Natural killer cell (primary cell): ENCODE data around the gene GLYR1. TPM values are rescaled to one million over a fixed set of nuclear protein-coding genes. Genes with fewer than 3 reads are reported as not detected.
"Not testable (repeated sequence)": the region's sequence is repeated elsewhere in the genome, so short reads cannot be mapped to it uniquely, and the experiment has no call there.

Experiments
- ATAC-seq, 3 donors: fragments of 150-1000 bp in 2 of 3; fragments of 200-7000 bp in 1 of 3; cut with Tn5 transposase; 1 replicate in 1 of 3; 2 replicates in 2 of 3; pipeline ENCODE4 v1.10.0; 2021; ENCODE audit warnings: mild to moderate bottlenecking in 2 of 3, moderate library complexity in 2 of 3
- DNase-seq, 2 donors: peaks; one replicate each; pipeline versions ENCODE4 v3.0.0 to v3.0.0-alpha.2; 2013 to 2021; ENCODE audit warnings: mixed read lengths in 1 of 2
- H3K27ac ChIP-seq: one replicate; pipeline ENCODE4 v1.5.1; 2013; ENCODE audit warnings: mild to moderate bottlenecking, low read length
- H3K27me3 ChIP-seq: one replicate; pipeline ENCODE4 v1.6.1; 2013; ENCODE audit warnings: low read length; ENCODE audit not compliant: control insufficient read depth, insufficient read depth
- H3K36me3 ChIP-seq: one replicate; pipeline ENCODE4 v1.6.1; 2013; ENCODE audit warnings: low read length; ENCODE audit not compliant: control insufficient read depth, insufficient read depth
- H3K4me1 ChIP-seq: one replicate; pipeline ENCODE4 v1.6.1; 2013; ENCODE audit warnings: low read length; ENCODE audit not compliant: control insufficient read depth, insufficient read depth
- H3K4me3 ChIP-seq: one replicate; pipeline ENCODE4 v1.5.1; 2013; ENCODE audit warnings: low read length
- H3K9me3 ChIP-seq: one replicate; pipeline ENCODE4 v1.6.1; 2013; ENCODE audit warnings: low read length; ENCODE audit not compliant: control insufficient read depth, insufficient read depth
- H3K27ac Mint-ChIP-seq, 2 donors: one replicate each; pipeline ENCODE4 v1.8.0; 2022; ENCODE audit warnings: mild to moderate bottlenecking in 2 of 2, mixed read lengths in 2 of 2, moderate library complexity in 1 of 2
- H3K27me3 Mint-ChIP-seq, 2 donors: one replicate each; pipeline ENCODE4 v1.8.0; 2022; ENCODE audit warnings: low read depth in 2 of 2, mixed read lengths in 2 of 2
- H3K36me3 Mint-ChIP-seq: one replicate; pipeline ENCODE4 v1.8.0; 2022; ENCODE audit warnings: mixed read lengths
- H3K4me1 Mint-ChIP-seq, 2 donors: one replicate each; pipeline ENCODE4 v1.8.0; 2022; ENCODE audit warnings: mixed read lengths in 2 of 2
- H3K4me3 Mint-ChIP-seq: one replicate; pipeline ENCODE4 v1.8.0; 2022; ENCODE audit warnings: mild to moderate bottlenecking, moderate library complexity, mixed read lengths
- H3K9me3 Mint-ChIP-seq, 2 donors: one replicate each; pipeline ENCODE4 v1.8.0; 2022; ENCODE audit warnings: mixed read lengths in 2 of 2
- CTCF ChIP-seq: fragments of 200-600 bp; IDR thresholded peaks from one replicate; pipeline ENCODE4 v1.8.0; 2022; ENCODE audit warnings: antibody characterized with exemption
- WGBS: methylation state at CpG from one replicate; pipeline ENCODE4 v1.1.7; 2013; ENCODE audit warnings: missing lambda C conversion rate; ENCODE audit not compliant: insufficient coverage; 5-methylcytosine and 5-hydroxymethylcytosine counted together
- intact Hi-C: fragments of 100-400 bp; cut with micrococcal nuclease; formaldehyde crosslinking; loops from one replicate; pipeline ENCODE4 v1.14.2; 2022
- total RNA-seq, 4 donors: library from RNA; stranded (reverse); fragments of 120-200 nt in 1 of 4; gene quantifications; one replicate each; pipeline versions ENCODE4 v1.2.3 to v1.2.4, GENCODE V29; 2013 to 2022

The GLYR1 gene
- total RNA-seq, 3 donors from 2014 or later (not counting 1 experiment from before 2014, with no cell fraction given) = 112 to 129 (median 125) TPM

GRCh38 chr16:4787068-4787467, 60.0 kb downstream of the GLYR1 start:
- H3K27ac Mint-ChIP-seq = no peak overlapping the region
- no peak for TF ChIP-seq CTCF
- H3K27me3 ChIP-seq = no peaks in the 10 kb centered on the region
- H3K27ac ChIP-seq = no peak overlapping the region
- ATAC-seq (no peak), DNase-seq (no peak)
- no peaks in the 10 kb centered on the region for H3K36me3 ChIP-seq
- H3K4me1 ChIP-seq = no peaks in the 10 kb centered on the region
- intact Hi-C loops = no loop called here
- no peak overlapping the region for H3K4me3 ChIP-seq
- H3K9me3 ChIP-seq = no peaks in the 10 kb centered on the region
- no peaks in the 10 kb centered on the region for H3K4me1 Mint-ChIP-seq
- 89% methylated on average over 8 of the region's 8 CpGs for WGBS
- no peaks in the 10 kb centered on the region for H3K36me3 Mint-ChIP-seq
- H3K9me3 Mint-ChIP-seq = no peaks in the 10 kb centered on the region
- H3K4me3 Mint-ChIP-seq = no peak overlapping the region
- peaks cover 0 to 5% of the 10 kb centered on the region in 2 donors for H3K27me3 Mint-ChIP-seq

- no peaks in the 10 kb centered on the region for H3K9me3 Mint-ChIP-seq
- no peaks in the 10 kb centered on the region for H3K9me3 ChIP-seq
- no peak overlapping the region for H3K27ac Mint-ChIP-seq
- H3K4me1 Mint-ChIP-seq = no peaks in the 10 kb centered on the region
- H3K4me3 ChIP-seq = no peak overlapping the region
- no peak overlapping the region for H3K4me3 Mint-ChIP-seq
- H3K36me3 Mint-ChIP-seq = no peaks in the 10 kb centered on the region
- no peaks in the 10 kb centered on the region for H3K4me1 ChIP-seq
- TF ChIP-seq CTCF = no peak
- no peak overlapping the region for H3K27ac ChIP-seq
- H3K27me3 ChIP-seq = no peaks in the 10 kb centered on the region
- no peaks in the 10 kb centered on the region for H3K36me3 ChIP-seq
- DNase-seq (no peak), ATAC-seq (no peak)
- intact Hi-C loops = no loop called here
- WGBS = 91% methylated on average over 12 of the region's 23 CpGs
- peaks cover 0 to 3% of the 10 kb centered on the region in 2 donors for H3K27me3 Mint-ChIP-seq
These were observed 61.2 kb downstream of the GLYR1 start for GRCh38 chr16:4785758-4786433.

GRCh38 chr16:4784444-4784987, 62.6 kb downstream of the GLYR1 start:
- H3K4me1 ChIP-seq, DNase-seq, H3K27me3 ChIP-seq, intact Hi-C loops, H3K36me3 ChIP-seq, H3K4me3 ChIP-seq, H3K36me3 Mint-ChIP-seq, H3K27ac Mint-ChIP-seq, H3K27me3 Mint-ChIP-seq, H3K4me1 Mint-ChIP-seq, ATAC-seq, H3K4me3 Mint-ChIP-seq, H3K9me3 Mint-ChIP-seq, H3K27ac ChIP-seq, H3K9me3 ChIP-seq: not testable (repeated sequence)
- 92% methylated on average over 12 of the region's 14 CpGs for WGBS

GRCh38 chr16:4783951-4784336, 63.1 kb downstream of the GLYR1 start:
- ATAC-seq (no peak), DNase-seq (no peak)
- Mint-ChIP-seq H3K27me3 (peaks cover 0 to 3% of the 10 kb centered on the region in 2 donors), H3K27ac (no peak overlapping the region), H3K4me1 (no peaks in the 10 kb centered on the region), H3K4me3 (no peak overlapping the region), H3K36me3 (no peaks in the 10 kb centered on the region), H3K9me3 (no peaks in the 10 kb centered on the region)
- 89% methylated on average over 16 of the region's 16 CpGs for WGBS
- H3K4me1 ChIP-seq = no peaks in the 10 kb centered on the region
- H3K36me3 ChIP-seq = no peaks in the 10 kb centered on the region
- H3K9me3 ChIP-seq = no peaks in the 10 kb centered on the region
- no peak overlapping the region for H3K27ac ChIP-seq
- no peak for TF ChIP-seq CTCF
- no peaks in the 10 kb centered on the region for H3K27me3 ChIP-seq
- H3K4me3 ChIP-seq = no peak overlapping the region
- intact Hi-C loops = no loop called here
